ENCODE results near the gene PCDHGA7. TPM values are rescaled to one million over a fixed set of nuclear protein-coding genes. Genes with fewer than 3 reads are reported as not detected.
"Not testable (repeated sequence)": the region's sequence is repeated elsewhere in the genome, so short reads cannot be mapped to it uniquely, and the experiment has no call there.

The PCDHGA7 gene
- polyA plus RNA-seq, 5 donors = 1.7 to 2.1 (median 1.9) TPM

DNA sequence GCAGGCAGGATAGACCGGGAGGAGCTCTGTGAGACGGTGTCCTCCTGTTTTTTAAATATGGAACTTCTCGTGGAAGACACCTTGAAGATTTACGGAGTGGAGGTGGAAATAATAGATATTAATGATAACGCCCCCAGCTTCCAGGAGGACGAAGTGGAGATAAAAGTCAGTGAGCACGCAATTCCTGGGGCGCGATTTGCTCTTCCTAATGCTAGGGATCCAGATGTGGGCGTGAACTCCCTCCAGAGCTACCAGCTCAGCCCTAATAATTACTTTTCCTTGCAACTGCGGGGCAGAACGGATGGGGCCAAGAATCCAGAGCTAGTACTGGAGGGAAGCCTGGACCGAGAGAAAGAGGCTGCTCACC is 38.9 kb downstream of the PCDHGA7 start:
- DNase-seq = no peak

DNA sequence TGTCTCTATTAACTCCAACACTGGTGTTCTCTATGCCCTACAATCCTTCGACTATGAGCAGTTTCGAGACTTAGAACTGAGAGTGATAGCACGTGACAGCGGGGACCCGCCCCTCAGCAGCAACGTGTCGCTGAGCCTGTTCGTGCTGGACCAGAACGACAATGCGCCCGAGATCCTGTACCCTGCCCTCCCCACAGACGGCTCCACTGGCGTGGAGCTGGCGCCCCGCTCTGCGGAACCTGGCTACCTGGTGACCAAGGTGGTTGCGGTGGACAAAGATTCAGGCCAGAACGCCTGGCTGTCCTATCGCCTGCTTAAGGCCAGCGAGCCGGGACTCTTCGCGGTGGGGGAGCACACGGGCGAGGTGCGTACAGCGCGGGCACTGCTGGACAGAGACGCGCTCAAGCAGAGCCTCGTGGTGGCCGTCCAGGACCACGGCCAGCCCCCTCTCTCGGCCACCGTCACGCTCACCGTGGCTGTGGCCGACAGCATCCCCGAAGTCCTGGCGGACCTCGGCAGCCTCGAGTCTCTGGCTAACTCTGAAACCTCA is 40.3 kb downstream of the PCDHGA7 start:
- no peak for DNase-seq

DNA sequence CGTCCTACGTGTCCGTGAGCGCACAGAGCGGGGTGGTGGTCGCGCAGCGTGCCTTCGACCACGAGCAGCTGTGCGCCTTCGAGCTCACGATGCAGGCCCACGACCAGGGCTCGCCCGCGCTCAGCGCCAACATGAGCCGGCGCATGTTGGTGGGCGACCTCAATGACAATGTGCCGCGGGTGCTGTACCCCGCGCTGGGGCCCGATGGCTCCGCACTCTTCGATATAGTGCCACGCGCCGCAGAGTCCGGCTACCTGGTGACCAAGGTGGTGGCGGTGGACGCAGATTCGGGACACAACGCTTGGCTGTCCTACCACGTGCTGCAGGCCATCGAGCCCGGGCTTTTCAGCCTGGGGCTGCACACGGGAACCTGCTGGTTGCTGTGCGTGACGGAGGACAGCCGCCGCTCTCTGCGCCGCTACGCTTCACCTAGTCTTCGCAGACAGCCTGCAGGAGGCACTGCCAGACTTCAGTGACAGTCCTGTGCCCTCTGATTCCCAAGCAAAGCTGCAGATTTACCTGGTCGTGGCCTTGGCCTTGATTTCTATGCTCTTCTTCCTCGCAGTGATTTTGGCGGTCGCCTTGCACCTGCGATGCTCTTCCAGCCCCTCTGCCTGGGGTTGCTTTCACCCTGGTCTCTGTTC is 45.4 kb downstream of the PCDHGA7 start:
- no peak for DNase-seq

DNA sequence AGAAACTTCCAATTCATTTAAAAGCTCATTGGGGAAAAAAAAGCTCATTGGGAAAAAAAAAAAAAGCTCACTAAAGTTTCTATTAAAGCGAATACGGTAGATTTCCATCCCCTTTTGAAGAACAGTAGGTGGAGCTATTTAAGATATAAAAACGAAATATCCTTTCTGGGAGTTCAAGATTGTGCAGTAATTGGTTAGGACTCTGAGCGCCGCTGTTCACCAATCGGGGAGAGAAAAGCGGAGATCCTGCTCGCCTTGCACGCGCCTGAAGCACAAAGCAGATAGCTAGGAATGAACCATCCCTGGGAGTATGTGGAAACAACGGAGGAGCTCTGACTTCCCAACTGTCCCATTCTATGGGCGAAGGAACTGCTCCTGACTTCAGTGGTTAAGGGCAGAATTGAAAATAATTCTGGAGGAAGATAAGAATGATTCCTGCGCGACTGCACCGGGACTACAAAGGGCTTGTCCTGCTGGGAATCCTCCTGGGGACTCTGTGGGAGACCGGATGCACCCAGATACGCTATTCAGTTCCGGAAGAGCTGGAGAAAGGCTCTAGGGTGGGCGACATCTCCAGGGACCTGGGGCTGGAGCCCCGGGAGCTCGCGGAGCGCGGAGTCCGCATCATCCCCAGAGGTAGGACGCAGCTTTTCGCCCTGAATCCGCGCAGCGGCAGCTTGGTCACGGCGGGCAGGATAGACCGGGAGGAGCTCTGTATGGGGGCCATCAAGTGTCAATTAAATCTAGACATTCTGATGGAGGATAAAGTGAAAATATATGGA is 48.0 kb downstream of the PCDHGA7 start, which contains the start of gene PCDHGA12:
Gene PCDHGA12, plus strand, starts transcription at position 176 of the 782 bp plus-strand sequence. Its CDS starts 253 bp downstream, at position 429.
- no peak for DNase-seq

DNA sequence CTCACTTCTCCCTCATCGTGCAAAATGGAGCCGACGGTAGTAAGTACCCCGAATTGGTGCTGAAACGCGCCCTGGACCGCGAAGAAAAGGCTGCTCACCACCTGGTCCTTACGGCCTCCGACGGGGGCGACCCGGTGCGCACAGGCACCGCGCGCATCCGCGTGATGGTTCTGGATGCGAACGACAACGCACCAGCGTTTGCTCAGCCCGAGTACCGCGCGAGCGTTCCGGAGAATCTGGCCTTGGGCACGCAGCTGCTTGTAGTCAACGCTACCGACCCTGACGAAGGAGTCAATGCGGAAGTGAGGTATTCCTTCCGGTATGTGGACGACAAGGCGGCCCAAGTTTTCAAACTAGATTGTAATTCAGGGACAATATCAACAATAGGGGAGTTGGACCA is 48.7 kb downstream of the PCDHGA7 start:
- no peak for DNase-seq

DNA sequence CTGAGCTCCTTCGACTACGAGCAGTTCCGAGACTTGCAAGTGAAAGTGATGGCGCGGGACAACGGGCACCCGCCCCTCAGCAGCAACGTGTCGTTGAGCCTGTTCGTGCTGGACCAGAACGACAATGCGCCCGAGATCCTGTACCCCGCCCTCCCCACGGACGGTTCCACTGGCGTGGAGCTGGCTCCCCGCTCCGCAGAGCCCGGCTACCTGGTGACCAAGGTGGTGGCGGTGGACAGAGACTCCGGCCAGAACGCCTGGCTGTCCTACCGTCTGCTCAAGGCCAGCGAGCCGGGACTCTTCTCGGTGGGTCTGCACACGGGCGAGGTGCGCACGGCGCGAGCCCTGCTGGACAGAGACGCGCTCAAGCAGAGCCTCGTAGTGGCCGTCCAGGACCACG is 49.8 kb downstream of the PCDHGA7 start:
- not testable (repeated sequence) for DNase-seq

DNA sequence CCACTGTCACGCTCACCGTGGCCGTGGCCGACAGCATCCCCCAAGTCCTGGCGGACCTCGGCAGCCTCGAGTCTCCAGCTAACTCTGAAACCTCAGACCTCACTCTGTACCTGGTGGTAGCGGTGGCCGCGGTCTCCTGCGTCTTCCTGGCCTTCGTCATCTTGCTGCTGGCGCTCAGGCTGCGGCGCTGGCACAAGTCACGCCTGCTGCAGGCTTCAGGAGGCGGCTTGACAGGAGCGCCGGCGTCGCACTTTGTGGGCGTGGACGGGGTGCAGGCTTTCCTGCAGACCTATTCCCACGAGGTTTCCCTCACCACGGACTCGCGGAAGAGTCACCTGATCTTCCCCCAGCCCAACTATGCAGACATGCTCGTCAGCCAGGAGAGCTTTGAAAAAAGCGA is 50.2 kb downstream of the PCDHGA7 start:
- DNase-seq = not testable (repeated sequence)

DNA sequence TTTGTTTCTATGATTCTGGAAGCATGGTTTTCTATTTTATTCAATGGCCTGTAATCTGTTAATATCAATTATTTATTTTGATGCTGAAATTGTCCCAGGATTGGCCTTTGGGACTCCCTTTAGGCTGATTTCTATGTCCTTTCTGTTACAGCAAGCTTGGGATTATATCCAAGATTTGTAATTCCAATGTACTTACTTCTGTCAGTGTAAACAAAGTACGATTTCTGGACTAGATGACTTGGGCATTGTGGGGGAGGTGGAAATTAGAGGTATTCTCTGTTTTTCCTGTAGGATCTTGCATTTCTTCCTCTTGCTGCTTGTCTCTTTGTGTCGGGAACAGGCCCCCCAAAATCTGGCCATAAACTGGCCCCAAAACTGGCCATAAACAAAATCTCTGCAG is 51.5 kb downstream of the PCDHGA7 start:
- no peak for DNase-seq

Other genes with a start within 250 kb of the PCDHGA7 start
- 10 to 100 TPM in 3 of 5 donors, 1 to 10 TPM in 2; 9.1 to 15.4 (median 10.6) TPM for gene PCDHB5, start 247.5 kb upstream of the PCDHGA7 start, polyA plus RNA-seq (ENCODE audit: insufficient read depth in 1 of 5, insufficient read length in 5 of 5, low replicate concordance in 1 of 5)
- 1 to 10 TPM; 2.5 to 3.7 (median 3.0) TPM for gene PCDHB6, start 232.7 kb upstream of the PCDHGA7 start, polyA plus RNA-seq (ENCODE audit: insufficient read depth in 1 of 5, insufficient read length in 5 of 5, low replicate concordance in 1 of 5)
- 1 to 10 TPM; 3.9 to 6.0 (median 4.7) TPM for gene PCDHB7, start 210.1 kb upstream of the PCDHGA7 start, polyA plus RNA-seq (ENCODE audit: insufficient read depth in 1 of 5, insufficient read length in 5 of 5, low replicate concordance in 1 of 5)
- gene PCDHB8, start 205.0 kb upstream of the PCDHGA7 start, polyA plus RNA-seq (ENCODE audit: insufficient read depth in 1 of 5, insufficient read length in 5 of 5, low replicate concordance in 1 of 5) = 1 to 10 TPM; 1.1 to 2.5 (median 2.2) TPM
- 1 to 10 TPM; 4.7 to 6.6 (median 4.9) TPM for gene PCDHB16, start 200.4 kb upstream of the PCDHGA7 start, polyA plus RNA-seq (ENCODE audit: insufficient read depth in 1 of 5, insufficient read length in 5 of 5, low replicate concordance in 1 of 5)
- gene PCDHB9, start 195.6 kb upstream of the PCDHGA7 start, polyA plus RNA-seq (ENCODE audit: insufficient read depth in 1 of 5, insufficient read length in 5 of 5, low replicate concordance in 1 of 5) = 1 to 10 TPM; 3.1 to 5.6 (median 4.0) TPM
- gene PCDHB10, start 190.4 kb upstream of the PCDHGA7 start, polyA plus RNA-seq (ENCODE audit: insufficient read depth in 1 of 5, insufficient read length in 5 of 5, low replicate concordance in 1 of 5) = 1 to 10 TPM; 5.0 to 7.5 (median 6.9) TPM
- 1 to 10 TPM; 1.7 to 4.5 (median 3.3) TPM for gene PCDHB11, start 183.1 kb upstream of the PCDHGA7 start, polyA plus RNA-seq (ENCODE audit: insufficient read depth in 1 of 5, insufficient read length in 5 of 5, low replicate concordance in 1 of 5)
- gene PCDHB12, start 174.0 kb upstream of the PCDHGA7 start, polyA plus RNA-seq (ENCODE audit: insufficient read depth in 1 of 5, insufficient read length in 5 of 5, low replicate concordance in 1 of 5) = 1 to 10 TPM; 4.3 to 6.6 (median 5.4) TPM
- gene PCDHB13, start 168.8 kb upstream of the PCDHGA7 start, polyA plus RNA-seq (ENCODE audit: insufficient read depth in 1 of 5, insufficient read length in 5 of 5, low replicate concordance in 1 of 5) = 1 to 10 TPM; 3.9 to 6.0 (median 5.0) TPM
- gene PCDHB14, start 159.4 kb upstream of the PCDHGA7 start, polyA plus RNA-seq (ENCODE audit: insufficient read depth in 1 of 5, insufficient read length in 5 of 5, low replicate concordance in 1 of 5) = 10 to 100 TPM in 1 of 5 donors, 1 to 10 TPM in 4; 9.1 to 10.3 (median 9.3) TPM
- 10 to 100 TPM in 3 of 5 donors, 1 to 10 TPM in 2; 9.4 to 13.2 (median 10.2) TPM for gene PCDHB15, start 137.3 kb upstream of the PCDHGA7 start, polyA plus RNA-seq (ENCODE audit: insufficient read depth in 1 of 5, insufficient read length in 5 of 5, low replicate concordance in 1 of 5)
- under 1 TPM; 0.08 to 0.26 (median 0.17) TPM for gene SLC25A2, start 78.7 kb upstream of the PCDHGA7 start, polyA plus RNA-seq (ENCODE audit: insufficient read depth in 1 of 5, insufficient read length in 5 of 5, low replicate concordance in 1 of 5)
- 100 to 1,000 TPM; 124 to 151 (median 140) TPM for gene TAF7, start 62.0 kb upstream of the PCDHGA7 start, polyA plus RNA-seq (ENCODE audit: insufficient read depth in 1 of 5, insufficient read length in 5 of 5, low replicate concordance in 1 of 5)
- 1 to 10 TPM in 1 of 5 donors, under 1 TPM in 4; 0.50 to 1.0 (median 0.72) TPM for gene PCDHGA1, start 52.2 kb upstream of the PCDHGA7 start, polyA plus RNA-seq (ENCODE audit: insufficient read depth in 1 of 5, insufficient read length in 5 of 5, low replicate concordance in 1 of 5)
- 1 to 10 TPM; 3.0 to 7.3 (median 4.2) TPM for gene PCDHGA2, start 44.0 kb upstream of the PCDHGA7 start, polyA plus RNA-seq (ENCODE audit: insufficient read depth in 1 of 5, insufficient read length in 5 of 5, low replicate concordance in 1 of 5)
- 1 to 10 TPM; 2.0 to 3.9 (median 2.8) TPM for gene PCDHGA3, start 38.9 kb upstream of the PCDHGA7 start, polyA plus RNA-seq (ENCODE audit: insufficient read depth in 1 of 5, insufficient read length in 5 of 5, low replicate concordance in 1 of 5)
- 1 to 10 TPM; 1.2 to 1.7 (median 1.7) TPM for gene PCDHGB1, start 32.6 kb upstream of the PCDHGA7 start, polyA plus RNA-seq (ENCODE audit: insufficient read depth in 1 of 5, insufficient read length in 5 of 5, low replicate concordance in 1 of 5)
- gene PCDHGA4, start 27.7 kb upstream of the PCDHGA7 start, polyA plus RNA-seq (ENCODE audit: insufficient read depth in 1 of 5, insufficient read length in 5 of 5, low replicate concordance in 1 of 5) = 1 to 10 TPM; 1.9 to 3.3 (median 2.4) TPM
- gene PCDHGB2, start 22.7 kb upstream of the PCDHGA7 start, polyA plus RNA-seq (ENCODE audit: insufficient read depth in 1 of 5, insufficient read length in 5 of 5, low replicate concordance in 1 of 5) = 1 to 10 TPM; 4.0 to 6.0 (median 4.3) TPM
- 1 to 10 TPM; 2.7 to 4.5 (median 3.7) TPM for gene PCDHGA5, start 18.6 kb upstream of the PCDHGA7 start, polyA plus RNA-seq (ENCODE audit: insufficient read depth in 1 of 5, insufficient read length in 5 of 5, low replicate concordance in 1 of 5)
- 1 to 10 TPM; 2.0 to 3.0 (median 2.5) TPM for gene PCDHGB3, start 12.5 kb upstream of the PCDHGA7 start, polyA plus RNA-seq (ENCODE audit: insufficient read depth in 1 of 5, insufficient read length in 5 of 5, low replicate concordance in 1 of 5)
- 1 to 10 TPM; 4.2 to 6.1 (median 4.6) TPM for gene PCDHGA6, start 8.9 kb upstream of the PCDHGA7 start, polyA plus RNA-seq (ENCODE audit: insufficient read depth in 1 of 5, insufficient read length in 5 of 5, low replicate concordance in 1 of 5)
- gene PCDHGB4, start 5.0 kb downstream of the PCDHGA7 start, polyA plus RNA-seq (ENCODE audit: insufficient read depth in 1 of 5, insufficient read length in 5 of 5, low replicate concordance in 1 of 5) = 1 to 10 TPM; 3.1 to 5.0 (median 4.2) TPM
- 1 to 10 TPM in 1 of 5 donors, under 1 TPM in 4; 0.50 to 1.1 (median 0.74) TPM for gene PCDHGA8, start 9.9 kb downstream of the PCDHGA7 start, polyA plus RNA-seq (ENCODE audit: insufficient read depth in 1 of 5, insufficient read length in 5 of 5, low replicate concordance in 1 of 5)
- 1 to 10 TPM; 6.8 to 8.5 (median 7.7) TPM for gene PCDHGB5, start 15.2 kb downstream of the PCDHGA7 start, polyA plus RNA-seq (ENCODE audit: insufficient read depth in 1 of 5, insufficient read length in 5 of 5, low replicate concordance in 1 of 5)
- 1 to 10 TPM; 4.4 to 8.3 (median 5.7) TPM for gene PCDHGA9, start 20.0 kb downstream of the PCDHGA7 start, polyA plus RNA-seq (ENCODE audit: insufficient read depth in 1 of 5, insufficient read length in 5 of 5, low replicate concordance in 1 of 5)
- 1 to 10 TPM; 6.4 to 9.3 (median 7.8) TPM for gene PCDHGB6, start 25.3 kb downstream of the PCDHGA7 start, polyA plus RNA-seq (ENCODE audit: insufficient read depth in 1 of 5, insufficient read length in 5 of 5, low replicate concordance in 1 of 5)
- gene PCDHGA10, start 30.2 kb downstream of the PCDHGA7 start, polyA plus RNA-seq (ENCODE audit: insufficient read depth in 1 of 5, insufficient read length in 5 of 5, low replicate concordance in 1 of 5) = 1 to 10 TPM; 4.2 to 5.4 (median 4.5) TPM
- gene PCDHGB7, start 34.9 kb downstream of the PCDHGA7 start, polyA plus RNA-seq (ENCODE audit: insufficient read depth in 1 of 5, insufficient read length in 5 of 5, low replicate concordance in 1 of 5) = 10 to 100 TPM; 13.1 to 15.2 (median 13.9) TPM
- 1 to 10 TPM; 2.7 to 4.4 (median 3.2) TPM for gene PCDHGA11, start 38.3 kb downstream of the PCDHGA7 start, polyA plus RNA-seq (ENCODE audit: insufficient read depth in 1 of 5, insufficient read length in 5 of 5, low replicate concordance in 1 of 5)
- 1 to 10 TPM; 2.3 to 4.3 (median 3.4) TPM for gene PCDHGA12, start 47.8 kb downstream of the PCDHGA7 start, polyA plus RNA-seq (ENCODE audit: insufficient read depth in 1 of 5, insufficient read length in 5 of 5, low replicate concordance in 1 of 5)
- 100 to 1,000 TPM; 102 to 151 (median 113) TPM for gene PCDHGC3, start 93.2 kb downstream of the PCDHGA7 start, polyA plus RNA-seq (ENCODE audit: insufficient read depth in 1 of 5, insufficient read length in 5 of 5, low replicate concordance in 1 of 5)
- 1 to 10 TPM; 1.5 to 2.7 (median 1.7) TPM for gene PCDHGC4, start 102.3 kb downstream of the PCDHGA7 start, polyA plus RNA-seq (ENCODE audit: insufficient read depth in 1 of 5, insufficient read length in 5 of 5, low replicate concordance in 1 of 5)
- 1 to 10 TPM in 2 of 5 donors, under 1 TPM in 3; 0.76 to 1.2 (median 0.85) TPM for gene PCDHGC5, start 106.3 kb downstream of the PCDHGA7 start, polyA plus RNA-seq (ENCODE audit: insufficient read depth in 1 of 5, insufficient read length in 5 of 5, low replicate concordance in 1 of 5)
- gene DIAPH1, start 236.3 kb downstream of the PCDHGA7 start, polyA plus RNA-seq (ENCODE audit: insufficient read depth in 1 of 5, insufficient read length in 5 of 5, low replicate concordance in 1 of 5) = 10 to 100 TPM; 43.3 to 54.3 (median 47.7) TPM

Measured in right lung (tissue), 5 donors.